Choroid plexus epithelial cell (primary cell): ENCODE results near the gene COX8A.

Experiments
- DNase-seq: peaks from one replicate; pipeline ENCODE4 v3.0.0-alpha.2; 2010; ENCODE audit warnings: low read depth
- H3K4me3 ChIP-seq: 2 replicates; pipeline ENCODE4 v1.5.1; 2011; ENCODE audit warnings: low read depth, mild to moderate bottlenecking, control low read depth, low read length, moderate library complexity
- CTCF ChIP-seq: conservative IDR thresholded peaks from 2 replicates; pipeline ENCODE4 v1.5.1; 2011; ENCODE audit warnings: low read depth, mild to moderate bottlenecking, control low read depth, inconsistent platforms, low read length, moderate library complexity

COX8A gene

GRCh38 chr11:63986932-63987513, 12.6 kb downstream of the COX8A start:
- H3K4me3 ChIP-seq: peak overlapping the region; percentile 99
- no peak for DNase-seq
- TF ChIP-seq CTCF: no peak

DNA sequence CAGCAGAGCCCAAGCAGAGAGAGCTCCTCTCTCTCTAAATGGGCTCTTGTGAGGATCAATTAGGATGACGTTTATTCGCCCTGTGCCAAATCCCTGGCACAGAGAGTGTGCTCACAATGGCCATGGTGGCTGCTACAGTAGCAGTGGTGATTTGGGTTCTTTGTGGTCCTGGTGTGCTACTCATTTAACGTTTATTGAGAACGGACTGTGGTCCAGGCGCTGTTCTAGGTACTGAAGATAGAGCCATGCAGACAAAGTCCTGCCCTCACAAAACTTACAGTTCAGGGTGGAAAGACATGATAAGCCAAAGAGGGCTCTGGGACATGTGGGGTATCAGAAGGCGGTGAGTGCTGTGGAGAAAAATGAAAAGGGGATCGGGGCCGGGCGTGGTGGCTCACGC, 17.1 kb downstream of the COX8A start:
- no peak for DNase-seq
- TF ChIP-seq CTCF: no peak
- H3K4me3 ChIP-seq: no peak overlapping the region

DNA sequence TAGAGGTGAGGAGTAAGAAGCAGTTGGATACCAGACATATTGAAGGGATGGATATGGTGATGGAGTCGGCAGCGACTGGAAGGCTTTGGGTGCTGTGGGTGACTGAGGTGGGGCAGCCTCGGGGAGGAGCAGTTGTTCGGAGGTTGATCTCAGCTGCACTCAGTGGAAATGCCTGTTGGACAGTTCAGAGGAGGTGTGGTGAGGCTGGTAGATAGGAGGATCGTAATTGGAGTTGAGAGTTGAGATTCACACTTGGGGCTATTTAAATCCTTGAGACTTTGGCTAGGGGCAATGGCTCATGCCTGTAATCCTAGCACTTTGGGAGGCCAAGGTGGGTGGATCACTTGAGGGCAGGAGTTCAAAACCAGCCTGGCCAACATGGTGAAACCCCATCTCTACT, 18.7 kb downstream of the COX8A start:
- DNase-seq: no peak
- no peak overlapping the region for H3K4me3 ChIP-seq
- TF ChIP-seq CTCF: no peak

DNA sequence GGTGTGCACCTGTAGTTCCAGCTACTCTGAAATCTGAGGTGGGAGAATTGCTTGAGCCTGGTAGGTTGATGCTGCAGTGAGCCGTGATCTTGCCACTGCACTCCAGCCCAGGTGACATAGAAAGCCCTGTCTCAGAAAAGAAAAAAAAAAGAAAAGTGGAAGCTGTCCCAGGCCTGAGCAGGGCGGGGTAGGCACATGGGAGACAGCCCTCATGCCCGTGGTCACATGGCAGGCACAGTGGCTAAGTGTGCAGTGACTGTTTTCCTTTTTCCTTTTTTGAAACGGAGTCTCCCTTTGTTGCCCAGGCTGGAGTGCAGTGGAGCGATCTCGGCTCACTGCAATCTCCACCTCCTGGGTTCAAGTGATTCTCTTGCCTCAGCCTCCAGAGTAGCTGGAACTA, 19.6 kb downstream of the COX8A start:
- no peak for DNase-seq
- H3K4me3 ChIP-seq: no peak overlapping the region
- TF ChIP-seq CTCF: no peak

- DNase-seq: no peak
- H3K4me3 ChIP-seq: no peak overlapping the region
- TF ChIP-seq CTCF: no peak
Measured at GRCh38 chr11:63996512-63996911, 22.1 kb downstream of the COX8A start.

DNA sequence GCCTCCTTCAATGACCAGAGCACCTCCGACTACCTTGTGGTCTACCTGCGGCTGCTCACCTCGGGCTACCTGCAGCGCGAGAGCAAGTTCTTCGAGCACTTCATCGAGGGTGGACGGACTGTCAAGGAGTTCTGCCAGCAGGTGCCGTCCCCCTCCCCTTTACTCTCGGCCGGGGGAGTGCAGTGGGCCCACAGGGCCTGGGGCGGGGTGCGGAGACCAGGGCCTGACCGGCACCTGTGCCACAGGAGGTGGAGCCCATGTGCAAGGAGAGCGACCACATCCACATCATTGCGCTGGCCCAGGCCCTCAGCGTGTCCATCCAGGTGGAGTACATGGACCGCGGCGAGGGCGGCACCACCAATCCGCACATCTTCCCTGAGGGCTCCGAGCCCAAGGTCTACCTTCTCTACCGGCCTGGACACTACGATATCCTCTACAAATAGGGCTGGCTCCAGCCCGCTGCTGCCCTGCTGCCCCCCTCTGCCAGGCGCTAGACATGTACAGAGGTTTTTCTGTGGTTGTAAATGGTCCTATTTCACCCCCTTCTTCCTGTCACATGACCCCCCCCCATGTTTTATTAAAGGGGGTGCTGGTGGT, 22.8 kb downstream of the COX8A start:
- no peak for TF ChIP-seq CTCF
- no peak overlapping the region for H3K4me3 ChIP-seq
- no peak for DNase-seq

GRCh38 chr11:63997801-63998337, 23.4 kb downstream of the COX8A start:
- no peak for TF ChIP-seq CTCF
- DNase-seq: no peak
- H3K4me3 ChIP-seq: no peak overlapping the region
